HUES48 (cell line): ENCODE results near the gene ARL4A.
A peak's percentile ranks its signal among the peaks of the same experiment; 100 is the strongest.
"Not testable (repeated sequence)": the region's sequence is repeated elsewhere in the genome, so short reads cannot be mapped to it uniquely, and the experiment has no call there.

ENCODE experiments used
- H3K27ac ChIP-seq: one replicate; pipeline ENCODE4 v1.7.0; 2013; ENCODE audit warnings: low read depth, low read length, inconsistent platforms
- H3K27me3 ChIP-seq: 2 replicates; pipeline ENCODE4 v1.6.1; 2013; ENCODE audit warnings: mild to moderate bottlenecking, low read length; ENCODE audit not compliant: control insufficient read depth, insufficient read depth
- H3K36me3 ChIP-seq: 2 replicates; pipeline ENCODE4 v1.6.1; 2013; ENCODE audit warnings: low read length; ENCODE audit not compliant: control insufficient read depth, insufficient read depth
- H3K4me1 ChIP-seq: 2 replicates; pipeline ENCODE4 v1.6.1; 2013; ENCODE audit warnings: mild to moderate bottlenecking, low read length; ENCODE audit not compliant: control insufficient read depth, insufficient read depth
- H3K4me3 ChIP-seq: 2 replicates; pipeline ENCODE4 v1.5.1; 2013; ENCODE audit warnings: mild to moderate bottlenecking, low read depth, low read length
- H3K9ac ChIP-seq: 2 replicates; pipeline ENCODE4 v1.6.1; 2013; ENCODE audit warnings: mild to moderate bottlenecking, low read depth, low read length, moderate library complexity
- H3K9me3 ChIP-seq: 2 replicates; pipeline ENCODE4 v1.6.1; 2013; ENCODE audit warnings: low read length; ENCODE audit not compliant: control insufficient read depth, insufficient read depth

ARL4A gene

GRCh38 chr7:12689451-12689850 lies 2.0 kb downstream of the ARL4A start:
- no peaks in the 10 kb centered on the region for H3K27me3 ChIP-seq
- no peak overlapping the region for H3K27ac ChIP-seq
- H3K36me3 ChIP-seq: no peaks in the 10 kb centered on the region; the same call in 1 of the 2 replicates
- peak overlapping the region; percentile 63 for H3K4me3 ChIP-seq
- H3K9ac ChIP-seq: 0 out of 2 replicates have a peak overlapping the region, but pooled peaks have one; percentile 36
- H3K4me1 ChIP-seq: peaks cover 32% of the 10 kb centered on the region
- H3K9me3 ChIP-seq: no peaks in the 10 kb centered on the region

- Histone ChIP-seq H3K9me3 (no peaks in the 10 kb centered on the region), H3K4me3 (peak overlapping the region; percentile 63), H3K36me3 (no peaks in the 10 kb centered on the region; the same call in 1 of the 2 replicates), H3K4me1 (peaks cover 38% of the 10 kb centered on the region), H3K9ac (no peak overlapping the region), H3K27me3 (no peaks in the 10 kb centered on the region), H3K27ac (no peak overlapping the region)
These were observed 2.8 kb downstream of the ARL4A start for GRCh38 chr7:12690041-12690878.

GRCh38 chr7:12691388-12691787 lies 4.0 kb downstream of the ARL4A start:
- not testable (repeated sequence) for H3K9me3 ChIP-seq

GRCh38 chr7:12692035-12692434 lies 4.6 kb downstream of the ARL4A start:
- Histone ChIP-seq H3K9ac (no peak overlapping the region), H3K4me1 (peaks cover 27% of the 10 kb centered on the region), H3K27me3 (no peaks in the 10 kb centered on the region), H3K4me3 (no peak overlapping the region), H3K36me3 (no peaks in the 10 kb centered on the region; the same call in 1 of the 2 replicates), H3K9me3 (no peaks in the 10 kb centered on the region), H3K27ac (no peak overlapping the region)

More at GRCh38 chr7:12691388-12691787, 4.0 kb downstream of the ARL4A start:
- H3K9ac ChIP-seq, H3K27me3 ChIP-seq, H3K36me3 ChIP-seq, H3K27ac ChIP-seq, H3K4me3 ChIP-seq: not testable (repeated sequence)
- H3K4me1 ChIP-seq: peaks cover 28% of the 10 kb centered on the region

GRCh38 chr7:12692479-12693259 lies 5.2 kb downstream of the ARL4A start:
- H3K27ac ChIP-seq: no peak overlapping the region
- H3K4me1 ChIP-seq: peaks cover 27% of the 10 kb centered on the region
- H3K36me3 ChIP-seq: no peaks in the 10 kb centered on the region; the same call in 1 of the 2 replicates
- H3K9me3 ChIP-seq: no peaks in the 10 kb centered on the region
- H3K4me3 ChIP-seq: no peak overlapping the region
- H3K9ac ChIP-seq: no peak overlapping the region
- no peaks in the 10 kb centered on the region for H3K27me3 ChIP-seq

GRCh38 chr7:12694817-12695216 lies 7.4 kb downstream of the ARL4A start:
- H3K27me3 ChIP-seq: no peaks in the 10 kb centered on the region
- H3K27ac ChIP-seq: peak overlapping the region; percentile 12
- H3K9me3 ChIP-seq: no peaks in the 10 kb centered on the region
- H3K36me3 ChIP-seq: no peaks in the 10 kb centered on the region
- H3K9ac ChIP-seq: no peak overlapping the region
- H3K4me1 ChIP-seq: peaks cover 20% of the 10 kb centered on the region
- no peak overlapping the region for H3K4me3 ChIP-seq

GRCh38 chr7:12695965-12696364 lies 8.5 kb downstream of the ARL4A start:
- no peaks in the 10 kb centered on the region for H3K36me3 ChIP-seq
- no peak overlapping the region for H3K4me3 ChIP-seq
- H3K27ac ChIP-seq: no peak overlapping the region

GRCh38 chr7:12699299-12699698 lies 11.9 kb downstream of the ARL4A start:
- Histone ChIP-seq H3K9ac (no peak overlapping the region), H3K9me3 (no peaks in the 10 kb centered on the region), H3K4me3 (no peak overlapping the region), H3K36me3 (no peaks in the 10 kb centered on the region), H3K4me1 (peaks cover 8% of the 10 kb centered on the region; the same call in 1 of the 2 replicates), H3K27ac (no peak overlapping the region), H3K27me3 (no peaks in the 10 kb centered on the region)

More at GRCh38 chr7:12695965-12696364, 8.5 kb downstream of the ARL4A start:
- peaks cover 9% of the 10 kb centered on the region; the same call in 1 of the 2 replicates for H3K4me1 ChIP-seq
- no peaks in the 10 kb centered on the region for H3K27me3 ChIP-seq
- H3K9me3 ChIP-seq: no peaks in the 10 kb centered on the region
- H3K9ac ChIP-seq: no peak overlapping the region

GRCh38 chr7:12701433-12701832 lies 14.0 kb downstream of the ARL4A start:
- no peaks in the 10 kb centered on the region for H3K27me3 ChIP-seq
- no peak overlapping the region for H3K9ac ChIP-seq
- no peak overlapping the region for H3K27ac ChIP-seq
- H3K4me1 ChIP-seq: no peaks in the 10 kb centered on the region
- no peaks in the 10 kb centered on the region for H3K9me3 ChIP-seq
- H3K36me3 ChIP-seq: no peaks in the 10 kb centered on the region
- H3K4me3 ChIP-seq: no peak overlapping the region

GRCh38 chr7:12703881-12704280 lies 16.4 kb downstream of the ARL4A start:
- no peaks in the 10 kb centered on the region for H3K36me3 ChIP-seq
- no peaks in the 10 kb centered on the region for H3K27me3 ChIP-seq
- no peak overlapping the region for H3K4me3 ChIP-seq
- H3K4me1 ChIP-seq: peaks cover 4% of the 10 kb centered on the region; the same call in 1 of the 2 replicates
- no peaks in the 10 kb centered on the region for H3K9me3 ChIP-seq
- H3K27ac ChIP-seq: no peak overlapping the region
- H3K9ac ChIP-seq: no peak overlapping the region

- Histone ChIP-seq H3K9ac (no peak overlapping the region), H3K27ac (no peak overlapping the region), H3K9me3 (no peaks in the 10 kb centered on the region), H3K27me3 (no peaks in the 10 kb centered on the region), H3K4me1 (peaks cover 4% of the 10 kb centered on the region; the same call in 1 of the 2 replicates), H3K36me3 (no peaks in the 10 kb centered on the region), H3K4me3 (no peak overlapping the region)
These were observed 18.4 kb downstream of the ARL4A start for GRCh38 chr7:12705878-12706277.
